Transverse colon (tissue), 3 donors: Measurements from ENCODE around the gene MST1R.

Source experiments
- EP300 ChIP-seq: sonication (generic); formaldehyde crosslinking; IDR thresholded peaks from one replicate; pipeline ENCODE4 v1.6.1; 2017; ENCODE audit warnings: antibody characterized with exemption, low read depth
- TF ChIP-seq, protein P1 (sequence below), 5 experiments: fragments of 200-600 bp in 3 of 5; fragments of 450-650 bp in 2 of 5; sonication (generic) in 3 of 5; IDR thresholded peaks; 1 replicate in 2 of 5; 2 replicates in 3 of 5; pipeline ENCODE4 v1.5.1; 2016 to 2017; ENCODE audit warnings: antibody characterized with exemption in 5 of 5, inconsistent platforms in 3 of 5, mild to moderate bottlenecking in 2 of 5, moderate library complexity in 1 of 5

DNA sequence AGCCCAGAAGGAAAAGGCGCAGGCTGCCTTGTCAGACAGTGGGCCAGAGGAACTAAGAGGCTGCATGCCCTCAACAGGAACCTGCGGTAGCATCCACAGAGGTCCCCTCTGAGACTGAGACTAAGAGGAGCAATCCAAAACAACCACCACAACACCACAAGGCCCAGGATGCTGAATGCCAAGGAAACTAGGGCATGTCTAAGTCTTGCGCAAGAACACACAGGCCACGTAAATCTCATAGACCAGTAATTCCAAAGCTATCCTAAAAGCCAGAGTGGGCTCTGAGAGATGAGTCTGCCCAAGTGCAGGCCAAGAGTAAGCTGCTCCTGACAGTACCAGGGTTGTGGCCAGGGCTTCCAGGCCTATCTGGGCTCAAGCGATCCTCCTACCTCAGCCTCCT, 13.0 kb upstream of the MST1R start:
- TF ChIP-seq EP300 = no peak
- TF ChIP-seq, protein P1, sequence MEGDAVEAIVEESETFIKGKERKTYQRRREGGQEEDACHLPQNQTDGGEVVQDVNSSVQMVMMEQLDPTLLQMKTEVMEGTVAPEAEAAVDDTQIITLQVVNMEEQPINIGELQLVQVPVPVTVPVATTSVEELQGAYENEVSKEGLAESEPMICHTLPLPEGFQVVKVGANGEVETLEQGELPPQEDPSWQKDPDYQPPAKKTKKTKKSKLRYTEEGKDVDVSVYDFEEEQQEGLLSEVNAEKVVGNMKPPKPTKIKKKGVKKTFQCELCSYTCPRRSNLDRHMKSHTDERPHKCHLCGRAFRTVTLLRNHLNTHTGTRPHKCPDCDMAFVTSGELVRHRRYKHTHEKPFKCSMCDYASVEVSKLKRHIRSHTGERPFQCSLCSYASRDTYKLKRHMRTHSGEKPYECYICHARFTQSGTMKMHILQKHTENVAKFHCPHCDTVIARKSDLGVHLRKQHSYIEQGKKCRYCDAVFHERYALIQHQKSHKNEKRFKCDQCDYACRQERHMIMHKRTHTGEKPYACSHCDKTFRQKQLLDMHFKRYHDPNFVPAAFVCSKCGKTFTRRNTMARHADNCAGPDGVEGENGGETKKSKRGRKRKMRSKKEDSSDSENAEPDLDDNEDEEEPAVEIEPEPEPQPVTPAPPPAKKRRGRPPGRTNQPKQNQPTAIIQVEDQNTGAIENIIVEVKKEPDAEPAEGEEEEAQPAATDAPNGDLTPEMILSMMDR (IDR thresholded peaks at IDR 0.05) = no peak
